Thymus (tissue), 11 donors: Measurements from ENCODE around the gene FXYD4. TPM values are rescaled to one million over a fixed set of nuclear protein-coding genes. Genes with fewer than 3 reads are reported as not detected.

ENCODE experiments used
- DNase-seq, 9 donors: peaks; one replicate each; pipeline ENCODE4 v3.0.0-alpha.2; 2013; ENCODE audit warnings: low spot score in 9 of 9, low read depth in 6 of 9, missing footprints in 1 of 9
- H3K27ac ChIP-seq, 2 donors: one replicate each; pipeline ENCODE4 v1.5.1; 2013; ENCODE audit warnings: control low read depth in 1 of 2, low read depth in 1 of 2, low read length in 1 of 2, mild to moderate bottlenecking in 1 of 2, moderate library complexity in 1 of 2
- H3K27me3 ChIP-seq, 2 donors: one replicate each; pipeline ENCODE4 v1.5.1; 2013; ENCODE audit warnings: low read length in 1 of 2; ENCODE audit not compliant: control insufficient read depth in 2 of 2, insufficient read depth in 1 of 2
- H3K36me3 ChIP-seq, 2 donors: one replicate each; pipeline ENCODE4 v1.5.1; 2013; ENCODE audit warnings: low read length in 1 of 2, mild to moderate bottlenecking in 1 of 2, moderate library complexity in 1 of 2; ENCODE audit not compliant: control insufficient read depth in 2 of 2, insufficient read depth in 2 of 2
- H3K4me1 ChIP-seq, 2 donors: one replicate each; pipeline ENCODE4 v1.5.1; 2013; ENCODE audit warnings: low read length in 2 of 2; ENCODE audit not compliant: control insufficient read depth in 2 of 2, insufficient read depth in 2 of 2
- H3K4me3 ChIP-seq, 2 donors: one replicate each; pipeline ENCODE4 v1.5.1; 2013; ENCODE audit warnings: low read length in 2 of 2, control low read depth in 1 of 2, mild to moderate bottlenecking in 1 of 2
- H3K9me3 ChIP-seq, 2 donors: one replicate each; pipeline ENCODE4 v1.5.1; 2013; ENCODE audit warnings: low read length in 1 of 2, mild to moderate bottlenecking in 1 of 2; ENCODE audit not compliant: control insufficient read depth in 2 of 2, insufficient read depth in 1 of 2
- WGBS: extraction: QIAGEN DNeasy Blood & Tissue Kit; methylation state at CpG from one replicate; pipeline ENCODE4 v1.1.7; 2013; 5-methylcytosine and 5-hydroxymethylcytosine counted together
- polyA plus RNA-seq: library from polyadenylated mRNA; stranded (reverse); fragments of 200-250 nt; gene quantifications from one replicate; pipeline ENCODE4 v1.2.3, GENCODE V29; 2013
- total RNA-seq: library from RNA; stranded (reverse); fragments of 120-200 nt; gene quantifications from one replicate; pipeline ENCODE4 v1.2.4, GENCODE V29; 2013
- donor health status: healthy.

The FXYD4 gene
- total and polyA plus RNA-seq, 2 donors: 0.14 to 0.59 TPM

DNA sequence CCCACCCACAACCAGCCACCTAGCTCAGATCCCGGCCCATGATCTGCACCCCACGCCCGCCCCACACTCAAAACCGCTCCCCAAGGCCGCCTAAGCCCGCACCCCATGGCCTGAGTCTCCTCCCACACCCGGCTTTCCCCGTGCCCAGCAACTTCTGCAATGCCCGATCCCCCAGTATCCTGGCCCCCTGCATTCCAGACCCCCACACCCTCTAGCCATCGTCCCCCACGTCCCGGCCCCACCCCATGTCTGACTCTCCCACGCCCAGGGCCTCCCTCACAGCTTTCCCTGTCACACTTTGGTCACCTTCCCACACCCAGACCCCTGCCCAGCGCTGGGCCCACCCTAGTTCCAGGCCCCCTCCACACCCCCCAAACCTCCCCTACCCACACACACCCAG is 20.1 kb upstream of the FXYD4 start:
- 87% methylated on average over 14 of the region's 14 CpGs for WGBS
- Histone ChIP-seq H3K4me1 (peaks cover 0 to 6% of the 10 kb centered on the region in 2 donors), H3K27ac (no peak overlapping the region), H3K36me3 (no peaks in the 10 kb centered on the region), H3K27me3 (peaks cover 7 to 42% of the 10 kb centered on the region in 2 donors), H3K4me3 (no peak overlapping the region), H3K9me3 (peaks cover 0 to 1% of the 10 kb centered on the region in 2 donors)
- no peak for DNase-seq

DNA sequence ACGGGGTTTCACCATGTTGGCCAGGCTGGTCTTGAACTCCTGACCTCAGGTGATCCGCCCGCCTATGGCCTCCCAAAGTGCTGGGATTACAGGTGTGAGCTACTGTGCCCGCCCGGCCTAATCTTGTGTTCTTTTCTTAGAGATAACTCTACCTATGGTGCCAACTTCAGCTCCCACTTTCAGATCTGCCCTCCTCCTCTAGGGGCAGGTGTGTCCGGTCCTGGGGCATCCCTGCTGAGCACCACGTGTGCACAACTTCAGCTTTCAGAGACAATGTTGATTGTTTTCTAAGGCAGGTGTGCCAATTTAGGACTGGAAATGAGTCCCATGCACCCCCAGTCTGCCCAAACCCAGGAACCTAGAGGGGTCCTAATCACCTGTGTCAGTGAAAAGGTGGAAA is 18.5 kb upstream of the FXYD4 start:
- 81% methylated on average over 7 of the region's 7 CpGs for WGBS
- no peaks in the 10 kb centered on the region for H3K36me3 ChIP-seq
- H3K4me1 ChIP-seq: peaks cover 0 to 6% of the 10 kb centered on the region in 2 donors
- no peak overlapping the region for H3K27ac ChIP-seq
- DNase-seq: no peak
- peaks cover 0 to 1% of the 10 kb centered on the region in 2 donors for H3K9me3 ChIP-seq
- H3K27me3 ChIP-seq: peaks cover 7 to 42% of the 10 kb centered on the region in 2 donors
- no peak overlapping the region for H3K4me3 ChIP-seq

DNA sequence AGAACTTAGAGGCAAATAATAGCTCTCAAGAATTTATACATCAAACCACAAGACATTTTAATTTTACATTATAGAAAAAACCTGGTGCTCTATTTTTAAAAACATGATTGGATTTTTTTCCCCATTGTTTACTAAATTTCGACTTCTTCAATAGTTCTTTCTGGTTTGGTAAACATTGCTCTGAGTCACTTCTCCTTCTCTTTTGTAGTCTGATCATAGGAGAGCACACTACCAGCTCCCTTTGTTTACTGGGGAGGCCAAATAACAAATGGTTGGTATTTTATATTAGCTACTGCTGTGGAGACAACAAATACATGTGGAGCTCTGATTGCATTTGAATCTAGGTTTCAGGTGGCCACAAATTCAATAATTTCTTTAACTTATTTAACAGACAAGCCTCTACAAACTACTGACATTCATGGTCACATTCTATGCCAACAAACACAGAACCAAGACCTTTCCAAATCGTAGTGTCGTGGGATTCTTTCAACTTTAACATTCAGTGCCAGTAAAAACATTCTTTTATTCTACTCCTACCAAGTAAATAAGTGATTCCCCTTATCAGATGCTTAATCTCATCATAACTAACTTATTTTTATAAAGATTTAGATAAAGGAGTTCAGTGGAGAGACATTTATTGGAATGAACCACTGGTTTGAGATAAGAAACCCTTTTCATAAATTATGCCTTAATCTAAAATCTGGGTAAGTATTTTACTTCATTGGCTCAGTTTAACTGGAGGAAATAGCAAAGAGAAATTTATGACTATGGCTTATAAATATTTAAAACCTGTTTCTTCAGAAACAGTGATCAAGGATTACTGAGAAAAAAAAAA is 17.7 kb upstream of the FXYD4 start:
- Histone ChIP-seq H3K9me3 (peaks cover 0 to 1% of the 10 kb centered on the region in 2 donors), H3K4me1 (peaks cover 0 to 3% of the 10 kb centered on the region in 2 donors), H3K27me3 (peaks cover 7 to 40% of the 10 kb centered on the region in 2 donors), H3K27ac (no peak overlapping the region), H3K36me3 (no peaks in the 10 kb centered on the region), H3K4me3 (no peak overlapping the region)
- 90% methylated on average over 3 of the region's 3 CpGs for WGBS
- no peak for DNase-seq

DNA sequence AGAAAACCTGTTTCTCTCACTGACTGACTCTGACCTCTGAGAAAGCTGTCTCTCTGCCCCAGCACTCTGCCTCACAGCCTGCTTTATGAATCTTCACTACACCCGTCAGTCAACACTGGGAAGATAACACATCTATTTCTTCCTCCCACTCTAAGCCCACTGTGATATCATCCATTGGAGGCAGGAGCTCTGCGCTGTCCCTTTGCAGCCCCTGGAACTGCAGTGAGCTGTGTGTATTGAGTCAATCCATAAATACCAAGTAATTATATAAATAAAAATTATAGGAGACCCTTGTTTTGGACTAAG is 17.2 kb upstream of the FXYD4 start:
- no peak overlapping the region for H3K27ac ChIP-seq
- peaks cover 0 to 1% of the 10 kb centered on the region in 2 donors for H3K9me3 ChIP-seq
- H3K36me3 ChIP-seq: no peaks in the 10 kb centered on the region
- H3K4me3 ChIP-seq: no peak overlapping the region
- 88% methylated on average over 2 of the region's 2 CpGs for WGBS
- H3K4me1 ChIP-seq: peaks cover 0 to 3% of the 10 kb centered on the region in 2 donors
- DNase-seq: no peak
- H3K27me3 ChIP-seq: peaks cover 7 to 34% of the 10 kb centered on the region in 2 donors

DNA sequence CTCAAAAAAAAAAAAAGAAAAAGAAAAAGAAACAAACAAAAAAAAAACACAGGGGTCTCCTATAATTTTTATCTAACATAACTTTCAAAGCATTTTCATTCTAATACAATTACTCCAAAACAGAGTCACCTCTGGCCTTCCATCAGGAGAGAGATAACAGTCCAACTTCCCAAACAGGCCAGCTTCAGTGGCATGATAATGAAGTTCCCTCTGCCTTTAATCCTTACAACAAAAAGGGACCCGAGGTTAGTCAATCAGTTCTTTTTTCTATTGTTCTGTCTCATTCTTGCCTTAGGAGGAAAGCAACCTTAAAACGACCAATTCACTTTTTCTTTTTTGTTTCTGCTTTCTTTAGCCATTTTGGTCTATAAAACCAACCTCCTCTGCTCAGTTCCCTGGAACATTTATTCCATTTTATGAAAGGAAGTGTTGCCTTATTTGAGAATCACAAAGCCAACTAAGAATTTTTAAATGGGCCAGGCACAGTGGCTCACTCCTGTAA is 16.5 kb upstream of the FXYD4 start:
- Histone ChIP-seq H3K27ac (no peak overlapping the region), H3K4me3 (no peak overlapping the region), H3K27me3 (peaks cover 7 to 29% of the 10 kb centered on the region in 2 donors), H3K36me3 (no peaks in the 10 kb centered on the region), H3K4me1 (peaks cover 0 to 3% of the 10 kb centered on the region in 2 donors), H3K9me3 (peaks cover 0 to 1% of the 10 kb centered on the region in 2 donors)
- WGBS: 55% methylated on average over 2 of the region's 2 CpGs
- no peak for DNase-seq

DNA sequence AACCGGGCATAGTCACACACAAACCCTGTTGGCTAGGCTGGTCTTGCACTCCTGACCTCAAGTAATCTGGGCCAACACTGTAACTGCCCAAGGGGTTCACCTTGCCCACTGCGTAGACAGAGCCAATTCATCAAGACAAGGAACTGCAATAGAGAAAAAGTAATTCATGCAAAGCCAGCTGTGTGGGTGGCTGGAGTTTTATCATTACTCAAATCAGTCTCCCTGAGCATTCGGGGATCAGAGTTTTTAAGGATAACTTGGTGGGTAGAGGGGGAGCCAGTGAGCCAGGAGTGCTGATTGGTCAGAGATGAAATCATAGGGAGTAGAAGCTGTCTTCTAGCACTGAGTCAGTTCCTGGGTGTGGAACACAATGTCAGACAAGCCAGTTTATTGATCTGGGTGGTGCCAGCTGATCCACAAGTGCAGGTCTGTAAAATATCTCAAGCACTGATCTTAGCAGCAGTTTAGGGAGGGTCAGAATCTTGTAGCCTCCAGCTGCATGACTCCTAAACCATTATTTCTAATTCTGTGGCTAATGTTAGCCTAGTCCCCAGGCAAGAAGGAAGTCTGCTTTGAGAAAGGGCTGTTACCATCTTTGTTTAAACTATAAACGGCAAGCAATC is 15.6 kb upstream of the FXYD4 start:
- no peak for DNase-seq
- H3K9me3 ChIP-seq: no peaks in the 10 kb centered on the region
- H3K36me3 ChIP-seq: no peaks in the 10 kb centered on the region
- WGBS: 88% methylated on average over 4 of the region's 4 CpGs
- H3K27me3 ChIP-seq: peaks cover under 1 to 20% of the 10 kb centered on the region in 2 donors
- no peak overlapping the region for H3K4me3 ChIP-seq
- no peak overlapping the region for H3K27ac ChIP-seq
- peaks cover 0 to 1% of the 10 kb centered on the region in 2 donors for H3K4me1 ChIP-seq

DNA sequence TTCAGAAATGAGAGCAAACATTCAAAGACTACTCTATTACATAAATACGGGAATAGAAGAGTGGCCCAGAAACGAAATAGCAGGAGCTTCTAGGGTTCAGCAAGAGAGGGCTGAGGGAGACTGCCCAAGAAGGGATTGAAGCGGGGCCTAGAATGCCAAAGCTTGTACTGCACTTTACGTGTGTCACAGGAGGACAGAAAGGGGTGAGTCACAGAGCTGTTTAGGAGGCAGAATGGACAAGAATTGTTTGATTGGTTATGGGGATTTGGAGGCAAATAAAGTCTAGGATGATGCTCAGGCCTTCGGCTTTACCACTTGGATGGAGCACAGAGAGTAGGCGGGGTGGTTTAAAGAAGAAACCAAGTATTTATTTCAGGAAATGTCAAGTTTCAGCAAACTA is 11.3 kb upstream of the FXYD4 start:
- 97% methylated on average over 6 of the region's 6 CpGs for WGBS
- DNase-seq: no peak
- H3K27ac ChIP-seq: peak overlapping the region in 1 of 2 donors; percentile 4
- peaks cover 0 to 4% of the 10 kb centered on the region in 2 donors for H3K9me3 ChIP-seq
- peaks cover 5 to 11% of the 10 kb centered on the region in 2 donors for H3K4me1 ChIP-seq
- H3K27me3 ChIP-seq: no peaks in the 10 kb centered on the region
- no peaks in the 10 kb centered on the region for H3K36me3 ChIP-seq
- H3K4me3 ChIP-seq: no peak overlapping the region

DNA sequence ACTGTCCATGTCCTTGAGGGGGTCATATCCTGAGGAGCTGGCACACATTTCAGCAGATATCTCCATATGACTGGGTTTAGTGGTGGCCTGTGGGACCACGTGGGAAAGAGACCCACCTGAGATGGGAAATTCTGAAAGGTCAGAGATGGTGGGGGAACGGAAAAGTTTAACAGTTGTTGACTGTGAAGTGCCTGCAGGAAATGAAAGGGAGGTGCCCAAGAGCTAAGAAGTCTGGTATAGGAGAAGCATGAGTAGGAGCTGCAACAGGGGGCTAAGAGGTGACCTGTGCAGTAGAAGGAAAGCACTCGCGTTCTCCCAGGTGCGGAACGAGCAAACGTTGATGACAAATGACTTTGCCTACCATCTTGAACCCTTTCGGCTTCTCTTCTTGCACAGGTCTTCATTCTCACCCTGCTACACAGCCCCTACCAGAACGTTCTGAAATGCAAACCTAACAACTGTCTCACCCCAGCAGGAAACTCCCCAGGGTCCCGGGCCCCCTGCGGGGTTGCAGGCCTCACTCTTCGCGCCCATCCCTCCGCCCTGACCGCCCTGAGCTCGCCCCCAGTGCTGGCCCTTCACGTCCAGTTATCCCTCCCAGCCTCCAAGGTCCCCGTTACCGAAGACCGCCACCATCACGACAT is 9.8 kb upstream of the FXYD4 start:
- Histone ChIP-seq H3K36me3 (no peaks in the 10 kb centered on the region), H3K27ac (peak overlapping the region; percentile 86 to 89), H3K27me3 (no peaks in the 10 kb centered on the region), H3K9me3 (peaks cover 0 to 4% of the 10 kb centered on the region in 2 donors), H3K4me1 (peaks cover 5 to 11% of the 10 kb centered on the region in 2 donors), H3K4me3 (peak overlapping the region; percentile 83 to 86)
- WGBS: 13% methylated on average over 21 of the region's 21 CpGs
- DNase-seq: peak in 4 of 9 donors; percentile 10 to 18 (median 12)
